ENCODE results near the gene ABCA4.
"Not testable (repeated sequence)": the region's sequence is repeated elsewhere in the genome, so short reads cannot be mapped to it uniquely, and the experiment has no call there.

Gene ABCA4

DNA sequence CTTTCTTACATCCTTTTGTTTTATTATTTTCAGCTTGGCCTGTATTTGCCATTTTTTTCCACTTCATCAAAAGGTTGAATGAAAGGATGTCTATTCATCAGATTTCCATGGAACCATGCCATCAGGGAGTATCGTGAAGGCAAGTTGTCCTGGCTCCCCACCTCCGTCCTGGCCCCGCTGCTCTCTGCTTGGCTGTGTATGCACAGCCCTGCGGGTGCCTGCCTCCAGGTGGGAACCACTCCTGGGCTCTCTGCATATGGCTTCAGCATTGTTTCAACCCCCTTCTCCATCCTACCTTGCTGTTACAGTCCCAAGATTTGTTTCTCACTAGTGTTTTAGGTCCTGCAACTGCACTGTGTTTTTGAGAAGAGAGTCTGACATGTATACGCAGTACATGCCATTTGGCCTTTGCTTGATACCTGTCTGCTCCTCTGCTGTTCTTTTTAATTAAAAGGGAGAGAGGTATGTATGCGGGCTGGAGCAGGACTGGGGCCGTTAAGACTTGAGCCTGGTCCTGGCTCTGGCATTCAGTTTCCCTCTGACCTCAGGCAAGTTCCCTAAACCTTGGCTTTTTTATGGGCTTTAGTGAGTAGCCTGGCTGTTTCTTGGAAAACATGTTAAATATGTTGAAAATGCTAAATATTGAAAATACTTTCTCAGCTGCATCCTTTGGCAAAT lies 141.8 kb downstream of the ABCA4 start:
- DNase-seq (ENCODE audit: low read depth in 3 of 3): no peak

DNA sequence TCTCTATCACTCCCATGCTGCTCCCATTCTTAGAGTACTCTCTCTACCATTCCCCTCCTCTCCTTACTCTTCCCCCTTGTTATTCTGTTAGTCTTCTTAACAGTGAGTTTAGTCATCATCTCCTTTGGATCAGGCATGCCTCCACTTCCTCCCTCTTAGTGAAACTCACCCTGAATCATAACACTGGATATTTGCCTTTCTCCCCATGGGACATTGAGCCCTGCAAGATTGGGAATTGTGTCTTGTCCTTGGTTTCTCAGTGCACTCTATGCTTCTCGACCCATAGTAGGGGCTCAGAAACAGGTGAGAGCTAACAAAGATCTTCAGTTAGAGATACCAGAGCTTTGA lies 143.4 kb downstream of the ABCA4 start:
- DNase-seq (ENCODE audit: low read depth in 3 of 3): no peak

DNA sequence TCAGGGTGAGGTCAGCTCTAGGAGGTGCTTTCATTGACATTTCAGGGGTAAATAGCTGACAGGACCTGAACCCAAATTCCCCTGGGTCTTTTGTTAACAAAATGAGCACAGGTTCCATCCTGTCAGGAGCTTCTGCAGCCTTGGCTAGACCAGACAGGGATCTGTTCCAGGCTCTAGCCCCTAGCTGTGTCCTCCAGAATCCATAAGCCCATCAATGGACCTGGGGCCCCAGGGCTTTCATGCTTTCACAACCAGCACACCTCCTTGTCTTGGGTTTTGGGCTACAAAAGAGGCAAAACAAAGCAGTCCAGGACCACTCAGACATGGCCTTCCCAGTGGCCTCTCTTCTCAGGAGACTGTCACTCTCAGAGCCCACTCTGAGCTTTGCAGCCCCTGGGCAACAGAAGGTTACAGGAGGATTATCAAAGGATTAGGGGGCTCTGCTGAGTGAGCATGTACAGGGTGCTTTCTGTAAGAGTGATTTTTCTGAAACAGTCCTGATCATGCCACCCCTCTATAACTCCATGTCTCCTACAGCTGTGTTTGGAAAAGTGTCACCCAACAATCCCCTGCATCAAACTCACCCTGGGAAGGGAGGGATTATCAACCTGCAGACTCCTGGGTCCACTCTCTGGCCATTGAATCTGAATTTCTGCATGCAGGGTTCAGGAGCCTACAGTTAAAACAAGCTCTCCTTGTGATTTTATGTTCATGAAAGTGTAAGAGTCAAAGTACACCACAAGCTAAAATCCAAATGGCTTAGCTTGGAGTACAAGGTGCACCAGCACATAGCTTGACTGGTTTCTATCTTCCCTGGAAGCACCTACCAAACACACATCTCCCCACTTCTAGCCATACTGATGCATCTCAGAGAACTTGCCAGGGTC lies 144.0 kb downstream of the ABCA4 start:
- DNase-seq (ENCODE audit: low read depth in 3 of 3): no peak

DNA sequence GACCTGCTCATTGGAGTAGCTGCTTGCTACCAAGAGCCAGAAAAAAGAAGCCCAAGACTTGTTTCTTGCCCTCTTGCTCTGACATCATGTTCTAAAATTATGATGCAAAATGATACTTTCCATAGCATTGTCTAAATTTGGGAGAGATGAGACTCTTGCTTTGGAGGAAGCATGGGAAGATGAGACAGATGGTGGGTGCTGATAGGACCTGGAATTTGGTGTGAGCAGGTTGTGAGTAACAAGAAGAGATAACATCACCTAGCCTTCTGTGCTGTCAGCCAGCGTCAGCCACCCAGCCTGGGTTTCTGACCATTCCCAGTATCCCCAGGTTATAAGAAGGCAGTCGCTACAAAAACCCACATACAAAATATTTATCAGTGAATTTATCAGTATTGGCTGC lies 144.7 kb downstream of the ABCA4 start:
- no peak for DNase-seq (ENCODE audit: low read depth in 3 of 3)

DNA sequence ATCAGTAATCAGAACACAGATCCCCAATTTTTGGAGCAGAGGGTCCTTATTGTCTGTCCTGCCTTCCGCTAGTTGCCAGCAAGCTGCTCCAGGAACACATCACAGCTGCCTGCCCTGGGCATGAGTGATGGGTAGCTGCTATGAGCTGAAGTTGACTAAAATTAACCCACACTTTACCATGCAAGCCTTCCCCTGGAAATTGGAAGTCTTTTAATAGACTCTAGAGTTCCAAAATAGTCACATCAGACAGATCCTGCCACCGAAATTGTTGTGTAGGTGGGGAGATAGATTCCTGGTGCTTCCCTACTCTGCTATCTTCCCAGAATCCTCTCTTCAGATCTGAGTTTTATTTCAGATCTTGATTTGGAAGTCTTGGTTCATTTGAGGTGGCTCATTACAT lies 148.6 kb downstream of the ABCA4 start:
- DNase-seq (ENCODE audit: low read depth in 3 of 3): no peak

DNA sequence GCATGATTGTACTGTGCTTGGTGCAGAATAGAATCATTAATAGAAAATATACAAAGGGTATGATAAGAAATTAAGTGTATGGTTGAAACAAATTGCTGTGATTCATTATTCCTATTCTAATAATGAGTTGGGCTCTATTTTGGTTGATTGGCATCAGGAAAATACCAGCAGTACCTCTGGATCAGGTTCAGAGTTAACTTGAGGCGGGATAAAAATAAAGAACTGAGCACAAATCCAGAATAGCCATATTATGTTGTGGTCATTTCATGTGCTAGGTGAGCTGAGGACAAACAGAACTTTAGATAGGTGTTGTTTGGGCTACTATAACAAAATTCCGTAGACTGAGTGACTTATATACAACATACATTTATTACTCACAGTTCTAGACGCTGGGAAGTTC lies 151.1 kb downstream of the ABCA4 start:
- DNase-seq (ENCODE audit: low read depth in 3 of 3): no peak

DNA sequence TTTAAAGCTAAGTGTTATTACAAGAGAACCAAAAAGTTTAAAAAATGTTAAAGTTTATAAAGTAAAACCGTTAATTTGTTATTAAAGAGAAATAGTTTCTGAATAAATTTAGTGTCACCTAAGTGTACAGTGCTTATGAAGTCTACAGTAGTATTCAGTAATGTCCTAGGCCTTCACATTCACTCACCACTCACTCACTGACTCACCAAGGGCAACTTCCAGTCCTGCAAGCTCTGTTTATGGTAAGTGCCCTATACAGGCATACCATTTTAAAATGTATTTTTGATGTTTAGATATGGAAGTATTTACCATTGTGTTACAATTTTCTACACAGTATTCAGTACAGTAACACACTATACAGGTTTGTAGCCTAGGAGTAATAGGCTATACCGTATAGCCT lies 151.6 kb downstream of the ABCA4 start:
- no peak for DNase-seq (ENCODE audit: low read depth in 3 of 3)

DNA sequence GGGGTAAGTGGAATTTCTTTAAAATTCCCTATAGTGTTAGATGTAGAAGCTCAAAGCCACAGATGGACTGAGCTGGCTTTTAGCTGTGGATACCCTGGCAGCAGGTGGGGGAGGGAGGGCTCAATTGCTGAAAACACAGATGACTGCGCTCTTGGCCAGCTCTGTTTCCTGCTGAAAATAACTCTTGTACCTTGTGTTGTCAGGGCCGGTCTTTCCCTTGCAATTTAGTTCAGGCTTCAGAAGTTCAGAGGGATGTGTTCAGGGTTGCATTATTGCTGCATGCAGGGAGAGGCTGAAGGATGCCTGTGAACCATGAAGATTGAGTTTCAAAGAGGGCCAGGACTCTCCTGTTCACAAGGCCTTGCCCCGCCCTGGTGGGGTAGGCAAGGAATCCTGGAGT lies 153.6 kb downstream of the ABCA4 start:
- DNase-seq (ENCODE audit: low read depth in 3 of 3): no peak

DNA sequence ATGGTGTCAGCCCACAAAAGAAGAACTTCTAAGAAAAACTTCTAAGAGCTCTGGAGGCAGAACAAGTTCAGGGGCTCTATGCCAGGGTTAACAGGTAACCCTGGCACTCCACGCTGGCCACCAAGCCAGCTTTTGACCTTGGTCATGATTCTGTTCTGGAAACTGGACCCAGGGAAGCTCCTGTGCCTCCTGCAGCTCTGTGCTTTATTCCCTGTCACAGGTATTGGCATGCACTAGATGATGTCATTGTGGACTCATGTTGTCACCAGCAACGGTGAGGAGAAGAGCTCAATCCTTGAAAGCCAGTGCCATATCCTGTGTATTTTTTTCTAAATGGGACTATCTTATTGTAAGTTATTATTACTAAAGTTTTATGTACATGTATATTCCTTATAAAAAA lies 155.1 kb downstream of the ABCA4 start:
- DNase-seq (ENCODE audit: low read depth in 3 of 3): no peak

DNA sequence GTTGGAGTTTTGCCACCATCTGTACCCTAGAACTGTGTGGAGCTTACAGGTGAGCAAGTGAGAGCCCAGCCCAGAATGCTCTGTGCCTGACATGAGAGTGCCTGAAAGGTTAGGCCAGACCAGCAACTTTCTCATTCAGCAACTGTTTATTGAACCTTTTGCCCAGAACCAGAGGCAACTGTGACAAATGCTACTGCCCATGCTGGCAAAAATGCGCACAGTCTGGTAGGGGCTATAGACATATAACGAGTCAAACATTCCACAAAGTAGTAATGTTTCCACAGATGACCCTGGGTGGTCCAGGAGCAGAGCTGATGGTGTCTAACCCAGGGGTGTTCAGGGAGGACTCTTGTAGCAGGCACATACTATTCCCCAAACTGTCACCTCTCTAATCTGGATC lies 155.7 kb downstream of the ABCA4 start:
- DNase-seq (ENCODE audit: low read depth in 3 of 3): no peak

DNA sequence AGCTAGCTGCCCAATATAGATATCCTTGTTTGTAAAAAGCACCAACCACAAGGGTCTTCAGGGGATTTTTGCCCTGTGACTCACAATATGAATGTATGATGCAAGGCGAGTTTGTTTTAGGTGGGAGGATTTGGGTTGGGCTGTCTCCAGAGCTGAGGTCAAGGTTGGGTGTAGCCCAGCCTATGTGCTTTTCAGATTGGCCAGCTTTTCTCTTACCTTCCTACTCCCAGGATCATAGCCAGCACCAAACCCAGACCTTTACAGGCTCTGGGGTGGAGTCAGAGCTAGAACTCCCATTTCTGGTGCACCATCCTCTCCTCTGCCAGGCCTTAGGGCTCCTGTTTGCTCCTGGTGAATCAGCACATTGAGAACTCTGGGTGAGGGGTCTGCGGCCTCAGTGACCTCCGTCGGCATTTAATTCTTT lies 156.2 kb downstream of the ABCA4 start:
- no peak for DNase-seq (ENCODE audit: low read depth in 3 of 3)

DNA sequence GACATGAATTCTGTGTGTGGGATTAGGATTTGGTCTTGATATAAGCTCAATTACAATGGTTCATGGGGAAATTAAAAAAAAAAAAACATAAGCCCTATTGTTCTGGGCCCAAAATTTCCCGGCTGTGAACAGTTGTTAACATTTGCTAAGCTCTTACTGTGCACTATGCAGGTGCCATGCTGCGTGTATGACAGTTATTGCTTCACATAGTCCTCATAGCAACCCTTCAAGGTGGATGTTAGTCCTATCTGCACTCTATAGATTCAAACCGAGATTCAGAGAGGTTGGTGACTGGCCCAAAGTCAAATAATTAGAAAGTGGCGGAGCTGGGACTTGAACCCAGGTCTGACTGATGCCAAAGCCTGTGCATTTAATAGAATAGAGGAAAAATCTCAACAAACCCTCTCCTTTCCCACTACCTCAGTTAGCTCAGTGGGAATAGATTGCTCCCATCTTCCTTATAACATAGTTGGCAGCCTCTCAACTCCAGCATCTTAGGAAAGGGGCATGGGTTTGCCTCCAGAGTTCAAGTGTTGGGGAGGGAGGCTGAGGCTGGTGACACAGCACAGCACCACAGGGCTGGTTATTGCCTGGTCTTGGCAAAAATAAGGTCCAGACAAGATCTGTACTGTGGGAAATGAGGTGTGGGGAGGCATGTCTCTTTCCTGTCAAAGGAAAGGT lies 156.7 kb downstream of the ABCA4 start:
- no peak for DNase-seq (ENCODE audit: low read depth in 3 of 3)

DNA sequence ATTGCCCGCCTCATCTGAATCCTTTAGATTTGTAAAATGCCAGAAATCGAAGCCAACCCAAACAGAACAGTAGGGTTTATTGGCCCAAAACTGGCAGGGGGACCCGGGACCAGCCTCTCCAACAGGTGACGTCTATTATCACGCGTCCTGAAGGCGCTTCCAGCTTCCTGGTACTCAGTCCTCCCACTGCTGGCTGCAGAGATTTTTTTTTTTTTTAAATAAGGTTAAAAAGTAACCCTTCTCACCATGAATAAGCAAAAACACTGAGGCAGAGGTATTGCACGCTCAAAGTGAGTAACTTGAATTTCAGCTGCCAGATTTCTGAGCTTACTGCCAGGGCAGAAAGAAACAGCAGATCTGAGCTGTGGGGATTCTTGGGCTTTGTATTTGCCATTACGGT lies 157.4 kb downstream of the ABCA4 start:
- DNase-seq (ENCODE audit: low read depth in 3 of 3): no peak

DNA sequence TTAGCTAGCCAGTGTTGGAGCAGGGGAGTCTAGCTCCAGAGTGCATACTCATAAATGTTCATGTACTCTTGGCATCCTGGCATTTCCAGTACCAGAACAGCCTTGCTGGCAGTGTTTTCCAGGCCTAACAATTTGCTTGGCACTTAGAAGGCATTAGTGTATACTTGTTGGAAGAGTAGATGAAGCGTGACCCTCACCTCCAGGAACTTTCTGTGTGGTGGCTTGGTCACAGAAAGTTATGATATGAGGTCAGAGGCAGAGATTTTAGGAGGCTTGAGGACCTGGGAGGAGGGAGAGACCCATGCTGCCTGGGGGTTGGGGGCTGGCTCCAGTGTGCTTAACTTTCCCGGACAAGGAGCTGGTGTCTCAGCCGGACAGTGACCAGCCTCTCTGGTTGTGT lies 159.0 kb downstream of the ABCA4 start:
- no peak for DNase-seq (ENCODE audit: low read depth in 3 of 3)

DNA sequence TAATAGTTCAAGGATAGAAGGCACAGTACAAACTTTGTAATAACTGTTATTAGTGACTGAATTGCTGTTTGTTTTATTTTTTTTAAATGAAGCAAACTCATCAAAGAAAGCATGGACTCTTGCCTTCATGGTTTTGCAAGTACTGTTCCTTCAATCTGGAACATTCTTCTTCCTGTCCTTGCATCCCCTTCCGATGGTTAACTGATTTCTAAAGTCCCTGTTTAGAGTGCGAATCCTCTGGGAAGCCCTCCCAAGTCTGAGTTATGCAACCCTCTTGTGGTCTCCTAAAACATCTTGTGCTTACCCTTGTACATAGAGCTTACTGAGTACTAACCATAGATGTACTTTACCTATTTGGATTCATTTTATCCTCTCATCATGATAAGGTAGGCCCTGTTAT lies 159.5 kb downstream of the ABCA4 start:
- no peak for DNase-seq (ENCODE audit: low read depth in 3 of 3)

DNA sequence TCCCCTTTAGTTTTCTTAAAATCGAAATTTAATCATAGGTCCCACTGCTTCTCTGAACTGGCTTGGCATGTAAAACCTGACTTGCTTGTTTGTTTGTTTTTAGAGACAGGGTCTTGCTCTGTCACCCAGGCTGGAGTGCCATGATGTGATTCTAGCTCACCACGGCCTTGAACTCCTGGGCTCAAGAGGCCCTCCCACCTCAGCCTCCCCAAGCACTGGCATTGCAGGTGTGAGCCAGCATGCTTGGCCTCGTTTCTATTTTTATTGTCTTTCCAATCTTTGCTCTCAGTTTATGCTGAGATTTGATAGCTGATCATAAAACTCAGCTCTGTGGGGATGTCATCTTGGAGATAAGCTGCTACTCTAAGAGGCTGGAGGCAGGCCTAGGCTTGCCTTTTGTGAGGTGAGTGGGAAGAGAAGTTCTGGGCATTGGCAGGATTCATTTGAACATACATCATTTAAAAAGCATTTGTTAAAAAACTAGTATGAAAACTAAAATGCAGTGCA lies 160.3 kb downstream of the ABCA4 start:
- DNase-seq (ENCODE audit: low read depth in 3 of 3): no peak

DNA sequence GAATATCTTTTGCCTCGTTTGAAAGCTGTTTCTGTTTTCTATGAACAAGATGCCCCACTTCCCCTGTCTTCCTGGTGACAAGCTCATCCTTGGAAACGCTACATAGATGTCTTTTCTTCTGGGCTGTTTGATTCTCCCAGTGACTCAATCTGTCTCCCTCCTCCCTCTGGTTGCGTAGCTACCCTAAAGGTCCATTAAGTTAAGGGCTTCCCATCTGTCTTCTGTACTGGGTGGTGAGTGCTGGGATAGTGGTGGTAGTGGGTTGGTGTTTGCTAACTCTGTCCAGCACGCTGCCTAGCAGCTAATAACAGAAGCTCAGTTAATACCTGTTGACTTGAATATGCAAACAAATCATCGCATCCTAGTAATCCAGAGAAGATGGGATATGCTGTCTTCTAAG lies 161.5 kb downstream of the ABCA4 start:
- DNase-seq (ENCODE audit: low read depth in 3 of 3): no peak

DNA sequence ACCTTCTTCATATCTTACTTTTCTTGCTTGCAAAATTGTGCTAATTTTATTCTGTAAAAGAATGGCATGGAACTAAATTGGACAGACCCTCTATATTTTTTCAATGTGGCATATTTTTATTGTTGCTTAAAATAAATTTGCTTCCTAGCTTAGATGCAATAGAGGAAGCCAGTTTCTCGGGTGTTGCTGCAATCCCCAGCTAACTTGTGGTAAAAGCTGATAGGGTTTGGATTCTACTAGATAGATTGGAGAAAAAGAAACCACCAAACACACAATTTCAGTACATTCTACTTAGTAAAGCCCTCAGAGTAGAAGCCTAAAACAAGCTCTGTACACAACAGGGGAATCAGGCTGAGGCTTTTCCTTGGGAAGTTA lies 162.2 kb downstream of the ABCA4 start:
- DNase-seq (ENCODE audit: low read depth in 3 of 3): no peak

DNA sequence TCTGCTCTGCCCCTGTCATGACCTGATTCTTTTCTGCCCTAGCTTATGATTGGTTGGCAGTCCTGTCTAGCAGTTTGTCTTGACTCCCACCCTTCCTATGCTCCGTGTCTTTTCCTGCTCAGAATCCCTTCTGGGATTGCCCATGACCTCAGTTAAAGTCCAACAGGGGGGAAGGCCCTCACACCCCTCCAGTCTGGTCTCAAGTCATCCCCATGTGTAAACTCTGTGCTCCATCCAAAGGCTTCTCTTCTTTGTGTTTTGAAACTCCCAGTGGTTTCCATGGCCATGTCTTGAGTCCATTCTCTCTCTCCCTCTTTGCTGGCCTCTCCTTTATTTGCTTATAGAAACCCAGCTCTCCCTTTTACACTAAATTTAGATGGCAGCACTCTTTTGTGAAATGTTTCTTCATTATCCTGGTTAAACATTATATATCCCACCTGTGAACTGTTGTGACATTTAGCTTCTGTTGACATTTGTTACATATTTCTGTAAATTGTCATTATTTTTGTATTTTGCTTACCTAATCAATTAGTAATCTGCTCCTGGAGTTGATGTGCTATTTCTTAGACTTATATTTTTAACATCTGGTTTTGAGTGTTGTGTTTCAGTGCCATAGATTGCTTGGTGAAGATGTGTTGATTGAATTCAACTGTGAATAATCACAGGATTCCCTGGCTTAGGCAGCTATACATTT lies 162.8 kb downstream of the ABCA4 start:
- DNase-seq (ENCODE audit: low read depth in 3 of 3): no peak

DNA sequence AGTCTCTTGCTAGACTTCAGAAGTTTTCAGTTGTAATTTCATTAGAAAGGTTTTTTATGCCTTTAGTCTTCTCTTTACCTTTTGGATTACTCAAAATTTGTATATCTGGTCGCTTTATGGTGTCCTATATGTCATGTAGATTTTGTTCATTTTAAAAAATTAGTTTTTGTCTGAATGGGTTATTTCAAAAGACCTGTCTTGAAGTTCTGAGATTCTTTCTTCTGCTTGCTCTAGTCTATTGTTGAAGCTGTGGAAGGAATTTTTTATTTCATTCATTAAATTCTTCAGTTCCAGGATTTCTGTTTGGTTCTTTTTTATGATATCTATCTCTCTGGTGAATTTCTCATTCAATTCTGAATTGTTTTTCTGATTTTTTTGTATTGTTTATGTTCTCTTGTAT lies 165.2 kb downstream of the ABCA4 start:
- no peak for DNase-seq (ENCODE audit: low read depth in 3 of 3)

DNA sequence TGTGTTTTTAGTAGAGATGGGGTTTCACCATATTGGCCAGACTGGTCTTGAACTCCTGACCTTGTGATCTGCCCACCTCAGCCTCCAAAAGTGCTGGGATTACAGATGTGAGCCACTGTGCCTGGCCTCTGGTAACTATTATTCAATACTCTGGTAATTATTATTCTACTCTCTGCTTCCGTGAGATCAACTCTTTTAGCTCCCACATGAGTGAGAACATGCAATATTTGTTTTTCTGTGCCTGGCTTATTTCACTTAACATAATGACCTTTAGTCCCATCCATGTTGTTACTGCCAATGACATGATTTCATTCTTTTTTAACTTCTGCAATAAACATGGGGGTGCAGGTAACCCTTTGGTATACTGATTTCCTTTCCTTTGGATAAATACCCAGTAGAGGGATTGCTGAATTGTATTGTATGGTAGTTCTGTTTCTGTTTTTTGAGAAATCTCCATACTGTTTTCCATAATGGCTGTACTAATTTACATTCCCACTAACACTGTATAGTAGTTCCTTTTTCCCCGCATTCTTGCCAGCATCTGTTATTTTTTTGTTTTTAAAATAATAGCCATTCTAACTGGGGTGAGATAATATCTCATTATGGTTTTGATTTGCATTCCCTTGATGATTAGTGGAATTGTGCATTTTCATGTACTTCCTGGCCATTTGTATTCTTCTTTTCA lies 173.8 kb downstream of the ABCA4 start:
- not testable (repeated sequence) for DNase-seq (ENCODE audit: low read depth in 3 of 3)

Measured in stimulated activated CD4-positive, alpha-beta T cell treated with anti-CD3 and anti-CD28 coated beads, TNF-alpha, amount 100 ng/mL, for 4 hours (primary cell).